HG03432 (cell line): ENCODE results near the gene RNF213.
"Not testable (repeated sequence)": the region's sequence is repeated elsewhere in the genome, so short reads cannot be mapped to it uniquely, and the experiment has no call there.

Source experiments
- ATAC-seq: cut with Tn5 transposase; IDR thresholded peaks from one replicate; pipeline ENCODE4 v1.9.1; 2021; ENCODE audit warnings: mild to moderate bottlenecking, moderate library complexity; ENCODE audit not compliant: unreplicated experiment

The RNF213 gene

DNA sequence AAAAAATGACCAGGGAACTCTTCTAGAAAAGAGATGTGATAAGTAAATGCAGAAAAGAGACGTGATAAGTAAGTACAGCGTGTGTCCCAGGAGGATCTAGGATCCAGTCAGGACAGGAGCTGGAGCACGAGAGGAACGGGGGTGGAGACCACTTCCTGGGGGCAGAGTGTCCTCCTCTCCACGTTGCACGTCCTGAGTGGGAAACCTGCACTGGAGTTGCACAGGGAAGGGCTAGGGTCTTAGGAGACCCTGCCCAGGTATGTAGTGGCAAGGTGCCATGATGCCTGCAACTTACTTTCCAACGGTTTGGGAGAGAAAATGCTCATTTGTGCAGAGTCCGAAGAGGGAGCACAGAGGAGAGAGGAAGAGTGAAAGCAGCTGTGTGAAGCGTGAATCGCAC lies 55.8 kb downstream of the RNF213 start:
- ATAC-seq, result no peak

GRCh38 chr17:80316927-80317705 lies 56.5 kb downstream of the RNF213 start:
- ATAC-seq, result no peak

GRCh38 chr17:80317706-80317980 lies 57.0 kb downstream of the RNF213 start:
- no peak for ATAC-seq

DNA sequence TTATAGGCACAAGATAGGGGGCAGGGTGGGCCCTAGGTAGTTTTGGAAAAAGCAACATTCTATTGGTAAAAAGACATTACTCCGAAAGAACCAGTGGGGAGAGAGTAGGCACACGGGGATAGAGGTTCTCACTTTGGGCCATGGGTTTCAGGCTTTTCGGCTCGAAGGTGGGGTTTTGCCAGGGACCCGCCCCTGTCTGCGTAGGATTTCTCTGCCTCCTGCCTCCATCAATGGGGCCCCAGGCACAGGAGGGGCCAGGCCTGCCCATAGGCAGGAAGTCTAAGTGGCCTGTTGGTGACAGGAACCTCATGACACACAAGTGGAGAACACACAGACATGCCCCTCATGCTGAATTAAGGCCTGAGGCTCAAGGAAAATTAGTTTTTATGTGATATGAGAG lies 57.5 kb downstream of the RNF213 start:
- no peak for ATAC-seq

- ATAC-seq, result no peak
Measured at GRCh38 chr17:80319262-80319998, 58.8 kb downstream of the RNF213 start.

DNA sequence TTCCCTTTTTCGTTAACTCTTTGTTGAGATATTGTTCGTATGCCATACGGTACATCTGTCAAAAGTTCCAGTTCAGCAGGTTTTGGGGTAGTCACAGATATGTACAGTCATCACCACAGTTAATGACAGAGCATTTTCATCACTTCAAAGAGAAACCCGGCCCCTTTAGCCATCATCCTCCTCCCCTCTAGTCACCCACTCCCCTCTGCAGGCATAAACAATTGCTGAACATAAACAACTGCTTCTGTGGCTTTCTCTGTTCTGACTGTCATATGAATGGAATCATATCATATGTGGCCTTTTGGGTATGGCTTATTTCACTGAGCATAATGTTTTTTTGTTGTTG lies 59.3 kb downstream of the RNF213 start:
- ATAC-seq, result no peak

DNA sequence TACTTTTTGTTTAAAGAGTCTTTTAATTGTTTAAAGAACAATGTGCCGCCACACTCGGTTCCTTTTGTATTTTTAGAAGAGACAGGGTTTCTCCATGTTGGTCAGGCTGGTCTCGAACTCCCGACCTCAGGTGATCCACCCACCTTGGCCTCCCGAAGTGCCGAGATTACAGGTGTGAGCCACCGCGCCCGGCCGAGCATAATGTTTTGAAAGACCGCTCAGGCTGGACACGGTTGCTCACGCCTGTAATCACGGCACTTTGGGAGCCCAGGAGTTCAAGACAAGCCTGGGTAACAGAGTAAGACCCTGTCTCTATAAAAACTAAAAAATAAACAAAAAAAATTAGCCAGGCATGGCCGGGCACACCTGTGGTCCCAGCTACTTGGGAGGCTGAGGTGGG lies 59.8 kb downstream of the RNF213 start:
- ATAC-seq, result no peak

DNA sequence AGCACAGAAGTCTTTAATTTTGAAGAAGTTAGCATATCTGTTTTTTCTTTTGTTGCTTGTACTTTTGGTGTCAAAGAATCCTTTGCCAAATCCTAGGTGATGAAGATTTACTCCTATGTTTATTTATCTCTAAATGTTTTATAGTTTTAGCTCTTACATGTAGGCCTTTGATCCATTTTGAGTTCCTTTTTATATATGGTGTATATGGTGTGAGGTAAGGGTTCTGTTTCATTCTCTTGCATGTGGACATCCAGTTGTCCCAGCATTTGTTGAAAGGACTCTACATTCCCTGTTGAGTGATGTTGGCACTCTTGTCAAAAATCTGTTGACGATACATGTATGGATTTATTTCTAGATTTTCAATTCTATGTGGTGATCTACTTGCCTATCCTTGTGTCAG lies 62.2 kb downstream of the RNF213 start:
- no peak for ATAC-seq

DNA sequence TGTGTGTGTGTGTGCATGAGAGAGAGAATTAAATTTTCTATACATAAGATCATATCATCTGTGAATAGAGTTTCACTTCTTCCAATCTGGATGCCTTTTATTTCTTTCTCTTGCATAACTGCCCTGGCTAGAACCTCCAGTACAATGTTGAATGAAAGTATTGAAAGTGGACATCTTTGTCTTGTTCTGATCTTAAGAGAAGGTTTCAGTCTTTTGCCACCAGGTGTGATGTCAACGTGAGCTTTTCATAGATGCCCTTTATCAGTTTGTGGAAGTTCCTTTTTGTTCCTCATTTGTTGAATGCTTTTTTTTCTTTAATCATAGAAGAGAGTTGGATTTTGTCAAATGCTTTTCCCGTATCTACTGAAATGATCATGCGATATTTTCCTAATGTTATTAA lies 63.3 kb downstream of the RNF213 start:
- ATAC-seq, result no peak

DNA sequence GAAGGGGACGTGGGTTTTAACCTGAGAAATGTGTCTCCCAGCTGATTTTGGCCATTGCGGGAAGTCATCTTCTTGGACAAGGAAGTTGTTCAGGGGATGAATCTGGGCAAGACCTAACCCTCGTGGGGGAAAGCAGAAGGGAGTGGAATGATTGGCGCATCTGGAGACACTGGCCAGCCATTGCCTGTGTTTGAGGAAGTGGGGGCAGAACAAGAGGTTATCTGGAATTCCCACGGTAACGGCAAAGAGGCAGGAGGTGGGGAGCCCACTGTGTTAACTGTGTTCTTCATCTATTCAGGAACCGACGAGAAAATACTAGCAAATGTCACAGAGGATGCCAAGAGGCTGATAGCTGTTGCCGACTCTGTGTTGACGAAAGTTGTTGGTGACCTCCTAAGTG lies 66.9 kb downstream of the RNF213 start:
- ATAC-seq, result no peak

GRCh38 chr17:80328634-80329380 lies 68.2 kb downstream of the RNF213 start:
- no peak for ATAC-seq

DNA sequence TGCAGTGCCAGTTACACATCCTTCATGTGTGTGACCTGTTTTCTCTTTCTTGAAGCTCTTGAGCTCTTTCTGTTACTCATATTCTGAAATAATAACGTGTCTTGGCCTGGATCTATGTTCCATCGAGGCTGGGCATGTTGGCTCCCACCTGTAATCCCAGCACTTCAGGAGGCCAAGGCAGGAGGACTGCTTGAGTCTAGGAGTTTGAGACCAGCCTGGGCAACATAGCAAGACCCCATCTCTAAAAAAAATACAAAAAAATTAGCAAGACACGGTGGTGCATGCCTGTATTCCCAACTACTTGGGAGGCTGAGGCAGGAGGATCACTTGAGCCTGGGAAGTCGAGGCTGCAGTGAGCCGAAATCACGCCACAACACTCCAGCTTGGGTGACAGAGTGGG lies 68.8 kb downstream of the RNF213 start:
- ATAC-seq, result not testable (repeated sequence)

- no peak for ATAC-seq
Measured at GRCh38 chr17:80330276-80330675, 69.6 kb downstream of the RNF213 start.

DNA sequence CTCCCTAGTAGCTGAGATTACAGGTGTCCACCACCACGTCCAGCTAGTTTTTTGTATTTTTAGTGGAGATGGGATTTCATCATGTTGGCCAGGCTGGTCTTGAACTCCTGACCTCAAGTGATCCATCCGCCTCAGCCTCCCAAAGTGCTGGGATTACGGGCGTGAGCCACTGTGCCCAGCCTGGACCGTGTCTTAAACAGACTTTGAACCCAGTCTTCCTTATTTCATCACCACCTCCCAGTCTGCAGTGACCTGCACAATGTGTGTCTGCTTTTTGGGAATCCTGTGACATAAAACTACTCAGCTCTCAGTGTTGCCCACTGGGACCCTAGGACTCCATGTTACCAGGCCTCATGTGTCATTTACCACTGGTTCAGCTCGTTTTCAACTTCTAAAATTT lies 70.3 kb downstream of the RNF213 start:
- ATAC-seq, result not testable (repeated sequence)

DNA sequence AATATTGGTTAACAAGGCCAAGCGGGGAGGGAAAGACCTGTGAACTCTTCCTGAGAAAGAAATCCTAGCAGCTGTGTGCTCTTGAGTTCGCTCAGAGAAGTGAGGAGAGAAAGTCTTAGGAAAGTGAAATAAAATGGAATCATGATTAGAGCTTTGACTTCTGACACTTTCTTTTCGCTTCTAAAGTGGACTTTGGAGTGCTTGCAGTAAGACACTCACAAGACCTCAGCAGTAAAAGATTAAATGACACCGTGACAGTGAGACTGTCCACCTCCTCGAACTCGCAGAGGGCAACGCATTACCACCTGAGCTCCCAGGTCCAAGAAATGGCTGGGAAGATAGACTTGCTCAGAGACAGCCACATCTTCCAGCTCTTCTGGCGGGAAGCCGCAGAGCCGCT lies 71.2 kb downstream of the RNF213 start:
- ATAC-seq, result no peak

DNA sequence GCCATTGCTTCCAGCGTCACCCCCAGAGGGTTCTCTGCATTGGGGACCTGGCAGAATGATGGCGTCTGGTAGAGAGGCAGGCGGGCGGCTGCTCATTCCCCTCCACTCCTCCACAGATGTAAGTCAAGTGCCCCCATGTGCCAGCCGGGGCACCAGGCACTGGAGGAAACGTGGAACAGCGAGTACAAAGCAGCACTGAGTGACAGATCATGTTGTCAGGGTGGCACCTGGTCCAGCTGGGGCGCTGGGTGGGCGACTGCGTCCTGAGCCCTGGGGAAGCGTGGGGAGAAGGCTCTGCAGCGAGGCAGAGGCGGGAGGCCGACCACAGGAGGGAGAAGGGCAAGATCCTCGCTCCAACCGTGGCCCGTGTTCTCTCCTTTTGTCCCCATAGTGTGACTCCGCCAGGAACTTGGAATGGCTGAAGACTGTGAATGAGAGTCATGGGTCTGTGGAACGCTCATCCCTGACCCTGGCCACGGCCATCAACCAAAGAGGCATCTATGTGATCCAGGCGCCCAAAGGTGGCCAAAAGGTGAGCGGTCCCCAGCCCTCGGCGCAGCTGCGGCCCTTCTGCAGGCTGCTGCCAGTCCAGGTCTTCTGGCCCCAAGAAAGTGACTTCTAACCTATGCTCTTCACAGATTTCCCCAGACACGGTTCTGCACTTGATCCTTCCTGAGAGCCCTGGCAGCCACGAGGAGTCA lies 76.7 kb downstream of the RNF213 start:
- ATAC-seq, result no peak

DNA sequence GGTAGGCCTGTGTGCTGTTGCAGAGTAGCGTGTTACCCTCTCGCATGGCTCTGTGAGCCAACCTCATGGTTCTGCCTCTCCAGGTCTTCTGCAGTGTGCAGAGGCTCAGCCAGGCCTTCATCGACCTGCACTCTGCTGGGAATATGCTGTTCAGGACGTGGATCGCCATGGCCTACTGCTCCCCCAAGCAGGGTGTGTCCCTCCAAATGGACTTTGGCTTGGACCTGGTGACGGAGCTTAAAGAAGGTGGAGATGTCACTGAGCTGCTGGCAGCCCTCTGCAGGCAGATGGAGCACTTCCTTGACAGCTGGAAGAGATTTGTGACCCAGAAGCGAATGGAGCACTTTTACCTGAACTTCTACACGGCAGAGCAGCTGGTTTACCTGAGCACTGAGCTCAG lies 78.5 kb downstream of the RNF213 start:
- no peak for ATAC-seq

DNA sequence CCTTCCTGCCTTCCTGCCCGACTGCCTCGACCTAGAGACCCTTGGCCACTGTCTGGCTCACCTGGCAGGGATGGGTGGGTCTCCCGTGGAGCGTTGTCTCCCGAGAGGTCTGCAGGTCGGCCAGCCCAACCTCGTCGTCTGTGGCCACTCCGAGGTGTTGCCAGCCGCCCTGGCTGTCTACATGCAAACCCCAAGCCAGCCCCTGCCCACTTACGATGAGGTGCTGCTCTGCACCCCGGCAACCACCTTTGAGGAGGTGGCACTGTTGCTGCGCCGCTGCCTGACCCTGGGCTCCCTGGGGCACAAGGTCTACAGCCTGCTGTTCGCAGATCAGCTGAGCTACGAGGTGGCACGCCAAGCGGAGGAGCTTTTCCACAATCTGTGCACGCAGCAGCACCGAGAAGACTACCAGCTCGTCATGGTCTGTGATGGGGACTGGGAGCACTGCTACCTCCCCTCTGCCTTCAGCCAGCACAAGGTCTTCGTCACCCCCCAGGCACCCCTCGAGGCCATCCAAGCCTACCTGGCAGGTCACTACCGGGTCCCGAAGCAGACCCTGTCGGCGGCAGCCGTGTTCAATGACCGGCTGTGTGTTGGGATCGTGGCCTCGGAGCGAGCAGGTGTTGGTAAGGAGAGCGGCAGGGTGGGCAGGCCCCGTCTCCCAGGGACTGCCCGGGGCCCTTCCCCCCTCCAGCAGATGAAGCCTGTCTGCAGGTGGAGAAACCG lies 79.2 kb downstream of the RNF213 start:
- no peak for ATAC-seq

DNA sequence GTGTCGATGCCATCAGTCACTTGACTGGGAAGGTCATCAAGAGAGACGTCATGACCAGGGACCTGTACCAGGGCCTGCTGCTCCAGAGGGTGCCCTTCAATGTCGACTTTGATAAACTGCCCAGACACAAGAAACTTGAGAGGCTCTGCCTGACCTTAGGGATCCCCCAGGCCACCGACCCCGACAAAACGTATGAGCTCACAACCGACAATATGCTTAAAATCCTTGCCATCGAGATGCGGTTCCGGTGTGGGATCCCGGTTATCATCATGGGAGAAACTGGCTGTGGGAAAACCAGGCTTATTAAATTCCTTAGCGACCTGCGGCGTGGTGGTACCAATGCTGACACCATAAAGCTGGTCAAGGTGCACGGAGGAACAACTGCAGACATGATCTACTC lies 84.7 kb downstream of the RNF213 start:
- ATAC-seq, result no peak

- ATAC-seq, result no peak
Measured at GRCh38 chr17:80345841-80346497, 85.3 kb downstream of the RNF213 start.
